ENCODE measurements around the gene SENP1. TPM values are rescaled to one million over a fixed set of nuclear protein-coding genes. Genes with fewer than 3 reads are reported as not detected.

The SENP1 gene
- total and polyA plus RNA-seq, 2 experiments from 2014 or later = 8.6 to 27.7 TPM

GRCh38 chr12:48045061-48045846, 60.6 kb downstream of the SENP1 start:
- H3K4me1 ChIP-seq (ENCODE audit: insufficient read depth) = no peaks in the 10 kb centered on the region
- TF ChIP-seq, protein P1, sequence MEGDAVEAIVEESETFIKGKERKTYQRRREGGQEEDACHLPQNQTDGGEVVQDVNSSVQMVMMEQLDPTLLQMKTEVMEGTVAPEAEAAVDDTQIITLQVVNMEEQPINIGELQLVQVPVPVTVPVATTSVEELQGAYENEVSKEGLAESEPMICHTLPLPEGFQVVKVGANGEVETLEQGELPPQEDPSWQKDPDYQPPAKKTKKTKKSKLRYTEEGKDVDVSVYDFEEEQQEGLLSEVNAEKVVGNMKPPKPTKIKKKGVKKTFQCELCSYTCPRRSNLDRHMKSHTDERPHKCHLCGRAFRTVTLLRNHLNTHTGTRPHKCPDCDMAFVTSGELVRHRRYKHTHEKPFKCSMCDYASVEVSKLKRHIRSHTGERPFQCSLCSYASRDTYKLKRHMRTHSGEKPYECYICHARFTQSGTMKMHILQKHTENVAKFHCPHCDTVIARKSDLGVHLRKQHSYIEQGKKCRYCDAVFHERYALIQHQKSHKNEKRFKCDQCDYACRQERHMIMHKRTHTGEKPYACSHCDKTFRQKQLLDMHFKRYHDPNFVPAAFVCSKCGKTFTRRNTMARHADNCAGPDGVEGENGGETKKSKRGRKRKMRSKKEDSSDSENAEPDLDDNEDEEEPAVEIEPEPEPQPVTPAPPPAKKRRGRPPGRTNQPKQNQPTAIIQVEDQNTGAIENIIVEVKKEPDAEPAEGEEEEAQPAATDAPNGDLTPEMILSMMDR (conservative IDR thresholded peaks at IDR 0.05; ENCODE audit: low read depth in 2 of 2) = no peak
- TF ChIP-seq EZH2phosphoT487 (IDR thresholded peaks at IDR 0.05; ENCODE audit: unreplicated experiment) = no peak
- Mint-ChIP-seq H3K9me3 (no peaks in the 10 kb centered on the region), H3K27ac (no peak overlapping the region), H3K4me1 (no peaks in the 10 kb centered on the region), H3K27me3 (ENCODE audit: insufficient read depth, low read depth, poor library complexity) (no peaks in the 10 kb centered on the region), H3K4me3 (no peak overlapping the region), H3K36me3 (ENCODE audit: low read depth) (peaks cover 29% of the 10 kb centered on the region)
- no peaks in the 10 kb centered on the region for H3K9me2 ChIP-seq (ENCODE audit: insufficient read depth)
- H3K4me3 ChIP-seq = no peak overlapping the region
- H3K27me3 ChIP-seq (ENCODE audit: insufficient read depth) = no peaks in the 10 kb centered on the region; the same call in 1 of the 2 replicates
- no peaks in the 10 kb centered on the region for H3F3A ChIP-seq (replicated peaks; ENCODE audit: low read depth)
- H3K4me2 ChIP-seq = no peak overlapping the region
- DNase-seq (ENCODE audit: low spot score) (no peak), ATAC-seq (no peak)
- H3K36me3 ChIP-seq (ENCODE audit: insufficient read depth) = peaks cover 12% of the 10 kb centered on the region
- H2AFZ ChIP-seq = no peak overlapping the region
- no peak overlapping the region for H3K27ac ChIP-seq (ENCODE audit: low read depth)
- 0 out of 2 replicates have a peak, but pooled peaks cover 2% of the 10 kb centered on the region for H4K20me1 ChIP-seq (replicated peaks; ENCODE audit: insufficient read depth)
- no peaks in the 10 kb centered on the region for H3K79me2 ChIP-seq (replicated peaks; ENCODE audit: insufficient read depth)

- H2AFZ ChIP-seq = no peak overlapping the region
- no peaks in the 10 kb centered on the region for H3K79me2 ChIP-seq (replicated peaks; ENCODE audit: insufficient read depth)
- H3K4me3 ChIP-seq = no peak overlapping the region
- 0 out of 2 replicates have a peak, but pooled peaks cover 3% of the 10 kb centered on the region for H3K9me2 ChIP-seq (ENCODE audit: insufficient read depth)
- H3K4me2 ChIP-seq = no peak overlapping the region
- Mint-ChIP-seq H3K27ac (no peak overlapping the region), H3K36me3 (ENCODE audit: low read depth) (peaks cover 29% of the 10 kb centered on the region), H3K4me1 (peaks cover 3% of the 10 kb centered on the region; the same call in 2 of the 3 replicates), H3K27me3 (ENCODE audit: insufficient read depth, low read depth, poor library complexity) (no peaks in the 10 kb centered on the region), H3K9me3 (no peaks in the 10 kb centered on the region), H3K4me3 (no peak overlapping the region)
- H3K36me3 ChIP-seq (ENCODE audit: insufficient read depth) = peaks cover 12% of the 10 kb centered on the region
- H4K20me1 ChIP-seq (replicated peaks; ENCODE audit: insufficient read depth) = no peaks in the 10 kb centered on the region
- no peaks in the 10 kb centered on the region; the same call in none of the 2 replicates for H3K27me3 ChIP-seq (ENCODE audit: insufficient read depth)
- DNase-seq (ENCODE audit: low spot score) = no peak
- ATAC-seq = no peak
- H3F3A ChIP-seq (replicated peaks; ENCODE audit: low read depth) = no peaks in the 10 kb centered on the region
- H3K4me1 ChIP-seq (ENCODE audit: insufficient read depth) = peaks cover 3% of the 10 kb centered on the region; the same call in 1 of the 2 replicates
- no peak overlapping the region for H3K27ac ChIP-seq (ENCODE audit: low read depth)
- TF ChIP-seq, protein P2, sequence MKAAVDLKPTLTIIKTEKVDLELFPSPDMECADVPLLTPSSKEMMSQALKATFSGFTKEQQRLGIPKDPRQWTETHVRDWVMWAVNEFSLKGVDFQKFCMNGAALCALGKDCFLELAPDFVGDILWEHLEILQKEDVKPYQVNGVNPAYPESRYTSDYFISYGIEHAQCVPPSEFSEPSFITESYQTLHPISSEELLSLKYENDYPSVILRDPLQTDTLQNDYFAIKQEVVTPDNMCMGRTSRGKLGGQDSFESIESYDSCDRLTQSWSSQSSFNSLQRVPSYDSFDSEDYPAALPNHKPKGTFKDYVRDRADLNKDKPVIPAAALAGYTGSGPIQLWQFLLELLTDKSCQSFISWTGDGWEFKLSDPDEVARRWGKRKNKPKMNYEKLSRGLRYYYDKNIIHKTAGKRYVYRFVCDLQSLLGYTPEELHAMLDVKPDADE (IDR thresholded peaks at IDR 0.05) = no peak
- TF ChIP-seq ZNF331 (CRISPR knock-in tag; IDR thresholded peaks at IDR 0.05; ENCODE audit: low read depth) (no peak), NANOG (IDR thresholded peaks at IDR 0.05; ENCODE audit: borderline replicate concordance) (no peak), REST (IDR thresholded peaks at IDR 0.05; ENCODE audit: unreplicated experiment) (no peak), EZH2 (IDR thresholded peaks at IDR 0.05; ENCODE audit: low read depth, unreplicated experiment) (no peak), ZNF114 (CRISPR knock-in tag; IDR thresholded peaks at IDR 0.05) (no peak), EZH2phosphoT487 (IDR thresholded peaks at IDR 0.05; ENCODE audit: unreplicated experiment) (no peak), JUNB (IDR thresholded peaks at IDR 0.05; ENCODE audit: unreplicated experiment) (no peak)
- TF ChIP-seq, protein P1 (conservative IDR thresholded peaks at IDR 0.05; ENCODE audit: low read depth in 2 of 2) = no peak
These were observed 61.5 kb downstream of the SENP1 start for GRCh38 chr12:48044396-48044795.
